Measurements from ENCODE around the gene VWF.

Gene VWF

GRCh38 chr12:5952031-5952430, 172.4 kb downstream of the VWF start:
- no peak for TF ChIP-seq CTCF (IDR thresholded peaks at IDR 0.05; ENCODE audit: insufficient read depth, low read depth, low read length, missing control alignments)
- no peak overlapping the region for H3K4me3 ChIP-seq (ENCODE audit: low read length)
- no peak for DNase-seq (ENCODE audit: low read depth)

- DNase-seq (ENCODE audit: low read depth): no peak
- TF ChIP-seq CTCF (IDR thresholded peaks at IDR 0.05; ENCODE audit: insufficient read depth, low read depth, low read length, missing control alignments): no peak
- no peak overlapping the region for H3K4me3 ChIP-seq (ENCODE audit: low read length)
These were observed 175.8 kb downstream of the VWF start for GRCh38 chr12:5948696-5949095.

GRCh38 chr12:5947006-5947405, 177.5 kb downstream of the VWF start:
- no peak overlapping the region for H3K4me3 ChIP-seq (ENCODE audit: low read length)
- TF ChIP-seq CTCF (IDR thresholded peaks at IDR 0.05; ENCODE audit: insufficient read depth, low read depth, low read length, missing control alignments): no peak
- no peak for DNase-seq (ENCODE audit: low read depth)

GRCh38 chr12:5946388-5946787, 178.1 kb downstream of the VWF start:
- DNase-seq (ENCODE audit: low read depth): no peak
- no peak overlapping the region for H3K4me3 ChIP-seq (ENCODE audit: low read length)
- TF ChIP-seq CTCF (IDR thresholded peaks at IDR 0.05; ENCODE audit: insufficient read depth, low read depth, low read length, missing control alignments): no peak

GRCh38 chr12:5945071-5946008, 179.1 kb downstream of the VWF start, which contains the start of gene ANO2:
ANO2 (minus strand) TSS chr12:5945259; CDS start chr12:5945217, 42 bp downstream.
- peak within 1 kb of the TSS; percentile 23 for H3K4me3 ChIP-seq (ENCODE audit: low read length)
- DNase-seq (ENCODE audit: low read depth): peak; percentile 25
- no peak for TF ChIP-seq CTCF (IDR thresholded peaks at IDR 0.05; ENCODE audit: insufficient read depth, low read depth, low read length, missing control alignments)

- no peak for DNase-seq (ENCODE audit: low read depth)
- TF ChIP-seq CTCF (IDR thresholded peaks at IDR 0.05; ENCODE audit: insufficient read depth, low read depth, low read length, missing control alignments): no peak
- H3K4me3 ChIP-seq (ENCODE audit: low read length): peak overlapping the region; percentile 23
These were observed 179.8 kb downstream of the VWF start for GRCh38 chr12:5944688-5945070.
